RWPE2 (cell line): ENCODE measurements around the gene UPF1.
A peak's percentile ranks its signal among the peaks of the same experiment; 100 is the strongest.

ENCODE experiments used
- ATAC-seq: fragments of 200-7000 bp; cut with Tn5 transposase; 3 replicates; pipeline ENCODE4 v1.9.1; 2021; ENCODE audit warnings: low read depth
- DNase-seq: peaks from one replicate; pipeline ENCODE4 v3.0.0-alpha.2; 2020; ENCODE audit warnings: low spot score
- H3K27ac ChIP-seq: fragments of 450-650 bp; 2 replicates; pipeline ENCODE4 v1.5.1; 2017; ENCODE audit warnings: mild to moderate bottlenecking; ENCODE audit not compliant: poor library complexity, severe bottlenecking
- H3K27me3 ChIP-seq: fragments of 250-450 bp; sonication (Bioruptor Pico); 2 replicates; pipeline ENCODE4 v1.5.1; 2021; ENCODE audit warnings: mild to moderate bottlenecking, moderate library complexity; ENCODE audit not compliant: insufficient read depth, poor library complexity, severe bottlenecking
- H3K36me3 ChIP-seq: fragments of 250-450 bp; sonication (Bioruptor Pico); 2 replicates; pipeline ENCODE4 v1.5.1; 2020; ENCODE audit warnings: low read depth, mild to moderate bottlenecking, moderate library complexity
- H3K4me1 ChIP-seq: fragments of 250-450 bp; sonication (Bioruptor Pico); 2 replicates; pipeline ENCODE4 v1.5.1; 2021; ENCODE audit warnings: mild to moderate bottlenecking, moderate library complexity; ENCODE audit not compliant: insufficient read depth, poor library complexity, severe bottlenecking
- H3K4me3 ChIP-seq: fragments of 250-450 bp; sonication (Bioruptor Pico); 2 replicates; pipeline ENCODE4 v1.5.1; 2021; ENCODE audit warnings: mild to moderate bottlenecking, moderate library complexity; ENCODE audit not compliant: severe bottlenecking
- H3K9me3 ChIP-seq: fragments of 250-450 bp; sonication (Bioruptor Pico); 2 replicates; pipeline ENCODE4 v1.5.1; 2021; ENCODE audit warnings: mild to moderate bottlenecking, moderate library complexity; ENCODE audit not compliant: severe bottlenecking
- CTCF ChIP-seq: fragments of 450-650 bp; IDR thresholded peaks from one replicate; pipeline ENCODE4 v1.5.1; 2017; ENCODE audit warnings: mild to moderate bottlenecking, moderate library complexity; ENCODE audit not compliant: poor library complexity, severe bottlenecking

Gene UPF1

GRCh38 chr19:18866800-18867123 is 35.0 kb downstream of the UPF1 start:
- Histone ChIP-seq H3K27me3 (no peaks in the 10 kb centered on the region), H3K4me3 (no peak overlapping the region), H3K9me3 (no peaks in the 10 kb centered on the region), H3K36me3 (peaks cover 54% of the 10 kb centered on the region), H3K4me1 (peaks cover 5% of the 10 kb centered on the region), H3K27ac (no peak overlapping the region)
- DNase-seq = no peak
- TF ChIP-seq CTCF = peak; percentile 77
- ATAC-seq = no peak

- Histone ChIP-seq H3K27me3 (no peaks in the 10 kb centered on the region), H3K36me3 (peaks cover 50% of the 10 kb centered on the region), H3K4me1 (peaks cover 4% of the 10 kb centered on the region), H3K4me3 (no peak overlapping the region), H3K27ac (no peak overlapping the region), H3K9me3 (no peaks in the 10 kb centered on the region)
- TF ChIP-seq CTCF = no peak
- no peak for ATAC-seq
- DNase-seq = peak; percentile 44
Observed at GRCh38 chr19:18867199-18867598, 35.4 kb downstream of the UPF1 start.

- Histone ChIP-seq H3K4me1 (no peaks in the 10 kb centered on the region), H3K27ac (no peak overlapping the region), H3K36me3 (peaks cover 44% of the 10 kb centered on the region), H3K9me3 (no peaks in the 10 kb centered on the region), H3K4me3 (no peak overlapping the region), H3K27me3 (no peaks in the 10 kb centered on the region)
- ATAC-seq (no peak), DNase-seq (peak; percentile 46)
- no peak for TF ChIP-seq CTCF
Observed at GRCh38 chr19:18867751-18868150, 36.0 kb downstream of the UPF1 start.

- Histone ChIP-seq H3K9me3 (no peaks in the 10 kb centered on the region), H3K27ac (no peak overlapping the region), H3K27me3 (no peaks in the 10 kb centered on the region), H3K4me1 (no peaks in the 10 kb centered on the region), H3K4me3 (no peak overlapping the region), H3K36me3 (peaks cover 37% of the 10 kb centered on the region)
- DNase-seq (peak; percentile 57), ATAC-seq (no peak)
- no peak for TF ChIP-seq CTCF
Observed at GRCh38 chr19:18868380-18869022, 36.7 kb downstream of the UPF1 start.

GRCh38 chr19:18869023-18869618 is 37.4 kb downstream of the UPF1 start:
- no peak for TF ChIP-seq CTCF

More at GRCh38 chr19:18869023-18869618, 37.4 kb downstream of the UPF1 start:
- Histone ChIP-seq H3K4me1 (no peaks in the 10 kb centered on the region), H3K9me3 (no peaks in the 10 kb centered on the region), H3K36me3 (peaks cover 31% of the 10 kb centered on the region), H3K27me3 (no peaks in the 10 kb centered on the region), H3K27ac (no peak overlapping the region), H3K4me3 (no peak overlapping the region)
- peak; percentile 67 for DNase-seq
- ATAC-seq = no peak
